ENCODE data around the gene RANBP3L.

Gene RANBP3L

GRCh38 chr5:36243653-36244052, 58.0 kb downstream of the RANBP3L start:
- DNase-seq (ENCODE audit: low spot score) = no peak

DNA sequence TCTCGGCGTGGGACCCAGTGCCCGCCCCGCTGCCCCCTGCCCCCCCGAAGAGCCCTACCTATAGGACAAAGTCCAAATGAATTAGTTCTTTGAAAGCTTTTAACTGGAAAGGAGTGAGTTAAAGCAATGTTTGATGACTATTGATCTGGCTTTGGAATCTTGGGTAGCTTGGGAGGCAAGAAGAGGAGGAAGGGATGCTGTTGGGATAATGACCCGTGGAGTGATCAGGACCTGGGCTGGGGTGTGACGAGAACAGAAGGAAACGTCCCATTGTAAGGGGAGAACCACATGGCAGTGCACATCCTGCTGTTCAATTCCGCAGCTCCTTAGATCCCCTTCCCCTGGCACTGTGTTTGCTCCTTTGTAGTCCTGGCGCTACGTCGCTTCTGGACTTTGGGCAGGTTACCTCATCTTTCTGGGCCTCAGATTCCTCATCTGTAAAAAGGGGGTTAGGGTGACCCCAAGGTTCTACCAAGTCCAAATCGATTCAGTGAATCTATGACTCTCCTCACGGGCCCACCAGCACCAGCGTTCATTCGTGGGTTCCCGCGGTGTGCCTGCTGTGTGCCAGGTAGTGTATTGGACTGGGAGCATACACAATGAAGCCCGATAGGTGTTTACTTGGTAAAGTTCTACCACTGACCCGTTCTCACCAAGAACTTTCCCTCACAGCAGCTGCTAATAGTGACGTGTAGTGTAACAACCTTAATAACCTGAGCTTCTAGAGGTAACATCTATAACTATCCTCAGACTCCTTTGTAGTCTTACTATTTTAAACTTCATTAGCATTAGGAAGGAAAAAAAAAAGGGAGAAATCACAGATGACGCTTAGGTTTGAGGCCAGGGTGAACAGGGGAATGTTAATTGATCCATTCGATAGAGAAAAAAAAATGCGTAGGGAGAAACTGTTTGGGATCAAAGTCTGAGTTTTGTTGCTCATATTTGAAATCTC, 58.9 kb downstream of the RANBP3L start:
- DNase-seq (ENCODE audit: low spot score) = peak; percentile 18

DNA sequence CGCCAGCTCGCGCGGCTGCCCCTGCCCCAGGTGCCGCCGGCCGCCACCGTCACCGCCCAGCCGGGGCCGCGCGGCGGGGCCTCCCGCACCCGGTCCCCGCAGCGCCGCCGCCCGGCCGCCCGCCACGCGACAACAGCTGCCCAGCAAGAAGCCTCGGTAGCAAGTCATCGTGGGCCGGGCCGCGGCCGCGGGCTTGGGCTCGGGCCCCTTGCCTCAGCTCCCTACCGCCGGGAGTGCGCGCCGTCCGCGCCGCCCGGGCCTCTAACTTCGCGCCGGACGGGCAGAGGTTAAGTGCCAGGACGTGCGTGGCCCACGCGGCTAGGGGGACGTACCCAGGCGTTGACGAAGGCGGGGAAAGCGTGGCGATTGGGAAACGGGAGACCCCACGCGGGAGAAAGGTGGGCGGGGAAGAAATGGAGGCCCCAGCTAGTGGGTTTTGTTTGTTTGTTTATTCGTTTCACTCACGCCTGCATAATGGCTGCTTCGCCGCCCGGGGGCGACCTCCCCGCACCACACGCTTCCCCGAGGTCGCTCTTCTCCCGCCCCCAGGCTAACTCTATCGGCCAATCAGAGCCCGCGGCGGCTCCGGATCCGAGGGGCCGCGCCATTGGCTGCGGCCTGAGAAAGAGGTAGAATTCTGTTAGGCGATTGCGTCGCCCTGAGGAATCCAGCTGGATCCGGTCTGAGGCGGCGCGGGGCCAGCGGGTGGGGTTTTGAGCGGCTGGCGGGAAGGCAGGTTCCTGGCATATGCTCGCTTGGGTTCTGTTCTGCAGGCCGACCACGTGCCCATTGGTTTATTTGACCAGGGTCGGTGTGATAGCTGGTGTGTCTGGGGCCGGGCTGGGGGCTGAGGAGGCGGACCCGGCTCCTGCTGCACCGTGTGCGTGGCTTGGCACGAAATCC, 59.8 kb downstream of the RANBP3L start, which contains the start of gene NADK2:
Gene NADK2, minus strand, starts transcription at position 295 of the 903 bp plus-strand sequence. Its CDS starts 127 bp downstream, at position 168.
- peak; percentile 96 for DNase-seq (ENCODE audit: low spot score)

DNA sequence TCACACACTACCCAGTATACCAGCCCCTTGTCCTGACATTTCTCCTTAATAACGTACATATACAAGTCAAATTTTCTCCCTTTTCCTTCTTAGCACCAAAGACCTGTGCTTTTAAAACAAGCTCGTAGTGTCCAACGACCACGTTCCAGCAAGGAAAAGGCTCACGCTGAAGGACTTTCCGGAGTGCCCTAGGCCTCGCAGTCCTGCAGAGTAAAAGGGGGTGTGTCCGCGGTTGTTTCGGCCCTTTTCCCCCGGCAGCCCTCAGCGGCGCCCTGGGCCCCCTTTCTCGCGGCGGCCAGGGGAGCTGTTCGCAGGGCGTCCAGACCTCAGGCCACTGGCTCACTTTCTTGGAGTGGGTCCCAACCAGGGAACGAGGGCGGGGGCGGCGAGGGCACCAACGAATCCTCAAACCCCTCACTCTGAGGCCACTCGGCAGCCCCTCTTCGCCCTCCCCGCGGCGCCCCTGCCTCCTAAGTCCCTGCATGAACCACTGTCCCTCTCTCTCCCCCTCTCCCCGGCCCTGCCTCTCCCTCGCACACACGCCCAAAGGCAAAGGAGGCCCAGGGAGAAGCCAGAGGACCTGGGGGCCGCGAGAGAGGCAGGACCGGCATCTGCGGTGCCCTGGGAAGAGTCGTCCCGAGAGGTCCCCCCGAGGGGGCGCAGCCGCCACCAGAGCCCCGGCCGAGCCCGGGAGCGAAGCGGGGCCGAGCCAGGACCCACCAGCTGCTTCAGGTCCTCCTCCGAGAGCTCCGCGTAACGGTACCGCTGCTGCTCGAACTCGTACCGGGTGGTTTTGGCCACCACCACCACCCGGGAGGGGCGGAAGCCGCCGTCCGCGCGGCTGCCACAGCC, 60.7 kb downstream of the RANBP3L start:
- peak; percentile 72 for DNase-seq (ENCODE audit: low spot score)

GRCh38 chr5:36239370-36240293, 62.1 kb downstream of the RANBP3L start:
- no peak for DNase-seq (ENCODE audit: low spot score)

DNA sequence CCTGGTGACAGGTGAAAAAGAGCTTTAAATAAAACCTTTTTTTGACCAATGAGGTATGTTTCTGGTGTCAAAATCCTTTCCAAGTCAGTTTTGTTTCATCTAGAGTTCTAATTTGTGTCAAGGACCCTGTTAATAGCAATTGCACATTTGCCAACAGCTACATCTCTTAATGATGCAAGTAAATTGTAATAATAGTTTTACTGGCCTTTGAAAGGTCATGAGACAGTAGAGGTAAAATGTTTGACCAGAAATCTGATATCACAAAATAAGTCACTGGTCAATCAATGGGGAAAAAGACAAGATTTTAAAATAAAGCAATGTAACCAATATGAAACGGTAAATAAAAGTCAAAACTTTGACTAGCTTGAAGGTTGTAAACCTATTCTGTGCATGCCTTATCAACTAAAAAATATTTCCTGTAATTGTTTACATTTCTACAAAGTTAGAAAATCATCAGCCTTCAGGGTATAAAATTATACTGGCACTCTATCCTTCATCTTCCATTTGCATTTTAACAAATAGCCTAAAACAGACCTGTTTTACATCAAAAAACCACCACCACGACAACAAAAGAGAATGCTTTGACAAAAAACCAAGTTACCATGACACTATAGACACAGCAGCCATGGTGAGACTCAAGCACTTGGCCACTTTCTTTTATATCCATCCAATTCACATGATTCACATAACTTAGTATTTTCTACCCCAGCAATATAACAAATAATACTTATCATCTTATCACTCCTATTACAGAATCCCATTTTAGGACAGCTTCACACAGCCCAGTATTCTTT, 63.0 kb downstream of the RANBP3L start:
- no peak for DNase-seq (ENCODE audit: low spot score)

GRCh38 chr5:36237751-36238150, 64.0 kb downstream of the RANBP3L start:
- no peak for DNase-seq (ENCODE audit: low spot score)

- DNase-seq (ENCODE audit: low spot score) = no peak
These were observed 64.9 kb downstream of the RANBP3L start for GRCh38 chr5:36236801-36237200.

GRCh38 chr5:36232533-36232932, 69.2 kb downstream of the RANBP3L start:
- no peak for DNase-seq (ENCODE audit: low spot score)

GRCh38 chr5:36230151-36230790, 71.4 kb downstream of the RANBP3L start:
- DNase-seq (ENCODE audit: low spot score) = no peak

DNA sequence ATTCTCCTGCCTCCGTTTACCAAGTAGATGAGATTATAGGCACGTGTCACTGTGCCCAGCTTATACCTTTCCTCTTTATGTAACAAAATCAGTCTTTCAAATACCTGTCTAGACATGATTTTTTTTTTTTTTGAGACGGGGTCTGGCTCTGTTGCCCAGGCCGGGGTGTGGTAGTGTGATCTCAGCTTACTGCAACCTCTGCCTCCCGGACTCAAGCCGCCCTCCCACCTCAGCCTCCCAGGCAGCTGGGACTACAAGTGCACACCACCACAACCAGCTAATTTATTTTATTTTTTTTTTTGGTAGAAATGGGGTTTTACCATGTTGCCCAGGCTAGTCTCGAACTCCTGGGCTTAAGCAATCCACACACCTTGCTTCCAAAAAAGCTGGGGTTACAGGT, 73.2 kb downstream of the RANBP3L start:
- no peak for DNase-seq (ENCODE audit: low spot score)

DNA sequence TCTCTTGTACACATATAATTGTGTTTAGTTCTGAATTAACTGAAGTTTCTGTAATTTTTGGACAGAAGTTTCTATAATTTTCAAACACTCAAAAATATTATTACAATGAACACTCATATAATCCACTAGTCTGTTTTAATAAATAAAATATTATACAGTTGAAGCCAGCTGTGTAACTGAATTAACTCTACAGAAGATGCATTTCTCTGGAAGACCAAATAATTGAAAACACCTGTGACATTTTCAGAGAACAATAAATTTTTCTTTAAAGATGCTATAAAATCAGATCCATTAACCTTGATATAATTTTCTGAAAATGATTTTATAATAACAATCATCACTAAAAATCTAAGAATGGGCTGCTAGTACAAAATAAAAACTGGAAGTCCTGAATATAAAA, 74.7 kb downstream of the RANBP3L start:
- DNase-seq (ENCODE audit: low spot score) = no peak

- no peak for DNase-seq (ENCODE audit: low spot score)
These were observed 79.1 kb downstream of the RANBP3L start for GRCh38 chr5:36222620-36223019.

DNA sequence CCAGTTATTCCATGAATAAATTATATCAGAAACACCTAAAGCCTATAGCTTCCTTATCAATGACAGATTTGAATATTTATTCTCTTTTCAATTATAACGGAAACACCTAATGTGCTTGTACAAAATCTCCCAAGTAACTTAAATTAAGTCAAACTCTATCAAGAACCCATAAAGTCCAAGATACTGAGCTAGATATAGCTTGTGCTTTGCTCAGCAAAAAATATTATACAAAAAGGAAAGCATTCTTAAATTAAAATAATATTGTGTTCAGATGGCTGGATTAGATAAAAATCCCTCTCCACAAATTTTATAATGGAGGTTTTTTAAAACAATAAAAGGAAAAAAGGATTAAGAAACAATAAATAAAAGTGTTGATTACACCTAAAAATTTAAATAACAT, 83.7 kb downstream of the RANBP3L start:
- DNase-seq (ENCODE audit: low spot score) = no peak

DNA sequence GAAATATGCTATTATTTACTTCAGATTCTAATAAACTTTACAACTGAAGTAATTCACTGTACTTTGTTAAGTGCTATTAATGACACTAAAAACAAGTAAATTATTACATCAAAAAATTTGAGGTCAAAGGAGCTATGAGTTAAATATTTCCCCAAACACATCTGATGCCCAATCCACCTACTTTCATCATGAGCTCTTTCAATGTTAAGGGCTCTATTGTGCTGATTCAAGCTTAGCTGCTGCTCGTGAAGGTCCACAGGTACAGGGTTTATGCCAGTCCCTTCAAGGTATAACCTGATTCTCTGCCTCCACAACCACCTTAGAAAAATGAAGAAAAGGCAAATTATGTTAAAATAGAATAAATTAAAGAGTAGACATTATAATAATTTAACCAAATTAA, 84.1 kb downstream of the RANBP3L start:
- no peak for DNase-seq (ENCODE audit: low spot score)

DNA sequence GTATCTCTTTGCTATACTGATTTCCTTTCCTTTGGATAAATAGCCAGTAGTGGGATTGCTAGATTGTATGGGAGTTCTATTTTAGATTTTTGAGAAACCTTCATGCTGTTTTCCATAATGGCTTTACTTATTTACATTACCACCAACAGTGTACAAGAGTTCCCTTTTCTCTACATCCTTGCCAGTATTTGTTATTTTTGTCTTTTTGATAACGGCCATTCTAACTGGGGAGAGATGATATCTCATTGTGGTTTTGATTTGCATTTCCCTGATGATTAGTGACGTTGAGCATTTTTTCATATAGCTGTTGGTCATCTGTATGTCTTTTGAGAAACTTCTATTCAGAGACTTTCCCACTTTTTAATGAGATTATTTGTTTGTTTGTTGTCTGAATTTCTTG, 85.8 kb downstream of the RANBP3L start:
- no peak for DNase-seq (ENCODE audit: low spot score)

- no peak for DNase-seq (ENCODE audit: low spot score)
These were observed 87.3 kb downstream of the RANBP3L start for GRCh38 chr5:36214436-36214835.

GRCh38 chr5:36209664-36210063, 92.0 kb downstream of the RANBP3L start:
- DNase-seq (ENCODE audit: low spot score) = no peak

GRCh38 chr5:36208786-36209185, 92.9 kb downstream of the RANBP3L start:
- no peak for DNase-seq (ENCODE audit: low spot score)

Data from D341Med (cell line).